Testis (tissue), 2 donors: ENCODE data around the gene CACNB3.

Source experiments
- POLR2A ChIP-seq: fragments of 450-650 bp; IDR thresholded peaks from one replicate; pipeline ENCODE4 v1.6.1; 2017; ENCODE audit warnings: antibody characterized with exemption, mild to moderate bottlenecking, moderate library complexity
- TF ChIP-seq, protein P1 (sequence below), 3 experiments: fragments of 450-650 bp in 2 of 3; fragments of 200-600 bp in 1 of 3; sonication (generic) in 1 of 3; IDR thresholded peaks; one replicate each; pipeline ENCODE4 v1.5.1; 2016 to 2019; ENCODE audit warnings: antibody characterized with exemption in 3 of 3, mild to moderate bottlenecking in 2 of 3, moderate library complexity in 1 of 3

DNA sequence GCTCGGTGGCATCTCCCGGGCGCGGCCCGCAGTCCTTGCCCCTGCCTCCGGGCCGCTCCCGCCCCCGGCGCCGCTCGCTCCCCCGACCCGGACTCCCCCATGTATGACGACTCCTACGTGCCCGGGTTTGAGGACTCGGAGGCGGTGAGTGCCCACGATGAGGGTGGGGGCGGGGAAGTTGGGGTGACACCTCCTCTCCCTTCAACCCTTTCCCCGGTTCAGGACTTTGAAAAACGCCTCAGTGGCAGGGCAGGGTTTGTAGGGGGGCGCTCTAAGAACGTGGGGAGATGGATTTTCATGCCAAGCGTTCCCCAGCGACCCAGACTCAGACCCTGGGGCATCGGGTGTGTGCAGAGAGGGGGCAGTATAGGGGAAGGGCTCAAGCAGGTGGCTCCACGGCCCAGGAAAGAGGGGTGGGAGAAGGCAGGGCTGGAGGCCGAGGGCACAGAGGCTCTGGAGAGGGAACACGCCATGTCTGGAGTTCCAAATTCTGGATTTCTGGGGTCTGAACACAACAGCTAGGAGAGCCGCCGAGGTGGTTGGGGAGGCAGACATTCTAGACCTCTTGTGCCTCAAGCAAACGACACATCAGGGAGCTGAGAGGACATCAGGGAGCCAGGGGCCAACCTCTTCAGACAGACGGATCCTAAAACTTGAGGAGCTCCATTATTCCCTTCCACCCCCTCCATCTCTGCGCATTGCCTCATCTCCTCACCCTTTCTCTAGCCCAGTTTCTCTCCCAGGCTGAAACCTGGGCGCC is 715 bp downstream of the CACNB3 start:
- TF ChIP-seq, protein P1, sequence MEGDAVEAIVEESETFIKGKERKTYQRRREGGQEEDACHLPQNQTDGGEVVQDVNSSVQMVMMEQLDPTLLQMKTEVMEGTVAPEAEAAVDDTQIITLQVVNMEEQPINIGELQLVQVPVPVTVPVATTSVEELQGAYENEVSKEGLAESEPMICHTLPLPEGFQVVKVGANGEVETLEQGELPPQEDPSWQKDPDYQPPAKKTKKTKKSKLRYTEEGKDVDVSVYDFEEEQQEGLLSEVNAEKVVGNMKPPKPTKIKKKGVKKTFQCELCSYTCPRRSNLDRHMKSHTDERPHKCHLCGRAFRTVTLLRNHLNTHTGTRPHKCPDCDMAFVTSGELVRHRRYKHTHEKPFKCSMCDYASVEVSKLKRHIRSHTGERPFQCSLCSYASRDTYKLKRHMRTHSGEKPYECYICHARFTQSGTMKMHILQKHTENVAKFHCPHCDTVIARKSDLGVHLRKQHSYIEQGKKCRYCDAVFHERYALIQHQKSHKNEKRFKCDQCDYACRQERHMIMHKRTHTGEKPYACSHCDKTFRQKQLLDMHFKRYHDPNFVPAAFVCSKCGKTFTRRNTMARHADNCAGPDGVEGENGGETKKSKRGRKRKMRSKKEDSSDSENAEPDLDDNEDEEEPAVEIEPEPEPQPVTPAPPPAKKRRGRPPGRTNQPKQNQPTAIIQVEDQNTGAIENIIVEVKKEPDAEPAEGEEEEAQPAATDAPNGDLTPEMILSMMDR (IDR thresholded peaks at IDR 0.05), result no peak
- TF ChIP-seq POLR2A, result no peak
